A673 (cell line): ENCODE data around the gene LCMT1.

Source experiments
- CTCF ChIP-seq: fragments of 300-800, 200-600 bp; sonication (generic); conservative IDR thresholded peaks from 2 replicates; pipeline ENCODE4 v1.5.1; 2017; ENCODE audit warnings: low read depth, mild to moderate bottlenecking, antibody characterized with exemption, low read length, moderate library complexity, mixed read lengths
- EZH2 ChIP-seq: fragments of 200-600 bp; sonication (generic); IDR thresholded peaks from 2 replicates; pipeline ENCODE4 v1.6.1; 2017; ENCODE audit warnings: borderline replicate concordance, low read depth, mild to moderate bottlenecking, mixed read lengths, antibody characterized with exemption, low read length; ENCODE audit not compliant: poor library complexity, severe bottlenecking

DNA sequence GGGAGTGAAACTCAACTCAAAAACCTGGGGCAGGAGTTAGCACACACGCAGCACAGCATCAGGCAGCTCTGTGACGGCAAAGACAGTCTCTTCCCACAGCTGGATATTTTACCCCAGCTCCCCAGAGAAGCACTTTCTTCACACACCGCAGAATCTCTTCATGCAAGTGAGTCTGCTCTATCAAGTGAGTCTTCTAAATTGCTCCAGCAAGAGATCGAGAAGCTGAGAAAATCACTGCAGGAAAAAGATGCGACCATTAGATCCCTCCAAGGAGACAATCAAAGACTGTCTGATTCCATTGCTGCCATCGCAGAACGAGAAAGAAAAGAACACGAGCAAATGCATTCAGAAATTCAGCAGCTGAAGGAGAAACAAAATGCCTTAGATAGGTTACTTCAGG lies 16.9 kb upstream of the LCMT1 start:
- TF ChIP-seq CTCF (no peak), EZH2 (no peak)
